ENCODE results near the gene VIP. TPM values are rescaled to one million over a fixed set of nuclear protein-coding genes. Genes with fewer than 3 reads are reported as not detected.

Gene VIP
- total RNA-seq, 1 experiment from 2014 or later, result not detected

- no peaks in the 10 kb centered on the region for H3K9me3 ChIP-seq (ENCODE audit: control insufficient read depth, insufficient read depth, low read depth, low read length)
- no peak overlapping the region for H3K4me3 ChIP-seq (ENCODE audit: low read depth in 2 of 2, low read length in 2 of 2)
- intact Hi-C loops (cut with micrococcal nuclease; ENCODE audit: unreplicated experiment), result no loop called here
- no peaks in the 10 kb centered on the region for H3K27me3 ChIP-seq (ENCODE audit: control insufficient read depth, insufficient read depth, low read length)
- H3K4me1 ChIP-seq (ENCODE audit: control insufficient read depth, insufficient read depth, low read length), result no peaks in the 10 kb centered on the region
- CTCF ChIA-PET, result no interaction called here
- DNase-seq (ENCODE audit: low read depth, low spot score) (no peak), ATAC-seq (no peak)
- POLR2A ChIA-PET, result no interaction called here
- TF ChIP-seq POLR2AphosphoS5 (IDR thresholded peaks at IDR 0.05; ENCODE audit: low read depth, low read length) (no peak), SIN3A (IDR thresholded peaks at IDR 0.05; ENCODE audit: borderline replicate concordance, insufficient read depth, low read depth, low read length) (no peak), TCF7L2 (IDR thresholded peaks at IDR 0.05; ENCODE audit: low read depth, low read length) (no peak), CTCF (IDR thresholded peaks at IDR 0.05) (no peak), REST (IDR thresholded peaks at IDR 0.05; ENCODE audit: insufficient read depth in 1 of 2, low read depth in 2 of 2, low read length in 1 of 2) (no peak)
- in situ Hi-C loops (cut with HindIII; ENCODE audit: low pct_unique_long_range_greater_than_20kb, low sequenced_read_pairs), result no loop called here
- no TSS peak for BruUV-seq (replicated peaks)
- H3K36me3 ChIP-seq (ENCODE audit: control insufficient read depth, insufficient read depth, low read length), result no peaks in the 10 kb centered on the region
- H3K27ac ChIP-seq (ENCODE audit: low read length), result no peak overlapping the region
These were observed 14.7 kb downstream of the VIP start for GRCh38 chr6:152765331-152765730.

- no peak for TF ChIP-seq REST (IDR thresholded peaks at IDR 0.05; ENCODE audit: insufficient read depth in 1 of 2, low read depth in 2 of 2, low read length in 1 of 2)
- TF ChIP-seq SIN3A (IDR thresholded peaks at IDR 0.05; ENCODE audit: borderline replicate concordance, insufficient read depth, low read depth, low read length), result no peak
- TF ChIP-seq POLR2AphosphoS5 (IDR thresholded peaks at IDR 0.05; ENCODE audit: low read depth, low read length), result no peak
- TF ChIP-seq CTCF (IDR thresholded peaks at IDR 0.05), result no peak
- TF ChIP-seq TCF7L2 (IDR thresholded peaks at IDR 0.05; ENCODE audit: low read depth, low read length), result no peak
- ChIA-PET POLR2A (no interaction called here), CTCF (no interaction called here)
- no TSS peak for BruUV-seq (replicated peaks)
- Histone ChIP-seq H3K4me1 (ENCODE audit: control insufficient read depth, insufficient read depth, low read length) (no peaks in the 10 kb centered on the region), H3K4me3 (ENCODE audit: low read depth in 2 of 2, low read length in 2 of 2) (no peak overlapping the region), H3K9me3 (ENCODE audit: control insufficient read depth, insufficient read depth, low read depth, low read length) (no peaks in the 10 kb centered on the region), H3K36me3 (ENCODE audit: control insufficient read depth, insufficient read depth, low read length) (no peaks in the 10 kb centered on the region), H3K27me3 (ENCODE audit: control insufficient read depth, insufficient read depth, low read length) (no peaks in the 10 kb centered on the region), H3K27ac (ENCODE audit: low read length) (no peak overlapping the region)
- intact Hi-C loops (cut with micrococcal nuclease; ENCODE audit: unreplicated experiment), result no loop called here
- ATAC-seq (no peak), DNase-seq (ENCODE audit: low read depth, low spot score) (no peak)
- in situ Hi-C loops (cut with HindIII; ENCODE audit: low pct_unique_long_range_greater_than_20kb, low sequenced_read_pairs), result no loop called here
These were observed 18.6 kb downstream of the VIP start for GRCh38 chr6:152769159-152769558.
